ENCODE results near the gene MAML3.

DNA sequence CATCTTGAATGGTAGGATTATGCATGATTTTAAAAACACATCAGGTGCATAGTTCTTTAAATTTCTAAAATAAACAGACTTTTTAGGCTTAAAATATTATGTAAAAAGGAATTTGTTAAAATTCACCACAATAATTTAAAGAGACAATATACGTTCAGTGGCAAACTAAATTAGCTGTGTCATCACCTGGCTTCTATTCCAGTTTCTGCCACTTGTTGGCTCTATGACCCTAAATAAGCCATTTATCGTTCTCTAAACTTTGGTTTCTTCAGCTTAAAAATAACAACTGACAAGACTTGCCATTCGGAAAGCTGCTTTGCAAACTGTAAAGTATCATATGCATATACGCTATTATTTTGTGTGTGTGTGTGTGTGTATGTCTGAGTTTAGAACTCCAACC is 347.1 kb downstream of the MAML3 start:
- TF ChIP-seq POU2F2 (IDR thresholded peaks at IDR 0.05; ENCODE audit: low read depth, low read length), result no peak
- TF ChIP-seq PAX5 (IDR thresholded peaks at IDR 0.05; ENCODE audit: insufficient read depth, low read length, severe bottlenecking), result no peak
- TF ChIP-seq POLR2AphosphoS5 (IDR thresholded peaks at IDR 0.05; ENCODE audit: low read depth, low read length), result no peak
- TF ChIP-seq TAF1 (IDR thresholded peaks at IDR 0.05; ENCODE audit: low read depth, low read length), result no peak

Measured in GM12891 (cell line).